Ovary (tissue), 3 donors: ENCODE measurements around the gene PIGK.

Experiments
- CTCF ChIP-seq, 3 donors: fragments of 450-650 bp in 2 of 3; fragments of 200-600 bp in 1 of 3; IDR thresholded peaks; one replicate each; pipeline versions ENCODE4 v1.5.1 to v1.8.0; 2016 to 2022; ENCODE audit warnings: antibody characterized with exemption in 3 of 3, mild to moderate bottlenecking in 1 of 3
- EP300 ChIP-seq: sonication (generic); formaldehyde crosslinking; IDR thresholded peaks from one replicate; pipeline ENCODE4 v1.6.1; 2017; ENCODE audit warnings: antibody characterized with exemption
- donor health status: DM: no; HTN: no; CAD: no.

DNA sequence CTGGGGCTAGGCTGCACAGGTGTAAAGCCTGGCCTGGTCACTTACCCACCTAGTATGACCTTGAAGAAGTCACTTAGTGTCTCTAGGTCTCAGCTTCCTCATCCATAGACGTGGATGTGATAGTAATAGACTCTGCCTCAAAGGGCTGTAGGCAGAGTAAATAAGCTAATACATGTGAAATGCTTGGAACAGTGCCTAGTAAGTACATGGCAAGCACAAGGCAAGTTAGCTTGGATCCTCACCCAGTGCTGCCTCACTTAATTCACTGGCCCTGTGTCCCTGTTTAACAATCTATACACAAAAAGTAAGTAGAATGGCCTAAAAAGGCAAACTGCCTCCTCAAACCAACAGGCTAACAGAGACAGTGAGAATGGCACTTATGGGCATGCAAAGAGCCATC, 167.8 kb downstream of the PIGK start:
- TF ChIP-seq CTCF (IDR thresholded peaks at IDR 0.05) = no peak
- no peak for TF ChIP-seq EP300
